D721Med (cell line): Measurements from ENCODE around the gene ERC2.

Source experiments
- DNase-seq: peaks from one replicate; pipeline ENCODE4 v3.0.0; 2011; ENCODE audit warnings: low spot score; ENCODE audit not compliant: insufficient read length
- FAIRE-seq: peaks from 2 replicates; lab custom pipeline; 2011; peaks lifted over from hg19 to GRCh38; lab: Jason Lieb, UNC
- TF ChIP-seq, protein P1 (sequence below): IDR thresholded peaks from 2 replicates; pipeline ENCODE4 v1.5.1; 2012; ENCODE audit warnings: mild to moderate bottlenecking, control low read depth; ENCODE audit not compliant: insufficient read depth; ENCODE audit errors: missing control alignments

The ERC2 gene

DNA sequence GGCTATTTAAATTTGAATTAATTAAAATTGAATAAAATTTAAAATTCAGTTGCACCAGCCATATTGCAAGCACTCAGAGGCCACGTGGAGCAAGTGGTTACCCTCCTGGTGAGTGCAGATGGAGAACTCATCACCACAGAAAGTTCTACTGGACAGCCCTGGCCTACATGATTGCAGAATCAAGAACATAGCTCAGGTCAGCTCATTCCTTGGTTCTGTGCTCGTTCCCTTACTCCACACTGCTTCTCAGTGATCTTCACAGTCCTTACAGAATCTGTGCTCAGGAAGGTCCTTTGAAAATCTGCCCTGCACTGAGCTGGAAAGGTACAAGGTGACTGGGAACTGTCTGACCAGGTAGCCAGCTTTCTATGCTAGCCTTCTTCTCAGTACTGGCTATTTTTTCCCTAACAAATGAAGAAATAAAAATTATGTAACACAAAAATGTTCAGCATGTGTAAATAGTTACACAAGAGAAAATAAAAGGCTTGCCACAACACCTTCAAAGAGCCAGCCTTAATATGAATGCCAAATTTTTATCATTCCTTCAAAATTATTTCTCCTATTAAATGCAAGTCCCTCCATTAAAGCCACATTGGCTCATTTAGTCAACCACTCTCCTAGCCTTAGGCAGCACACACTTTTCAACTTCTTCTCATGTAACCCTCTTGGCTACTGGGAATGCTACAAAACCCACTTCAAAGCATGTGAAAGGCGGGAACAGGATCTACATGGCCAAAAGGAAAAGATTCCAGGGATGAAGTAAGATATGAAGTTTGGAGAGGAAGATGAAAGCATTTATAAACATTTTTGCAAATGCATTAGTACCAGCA, 654.8 kb downstream of the ERC2 start:
- FAIRE-seq (no peak), DNase-seq (no peak)
- TF ChIP-seq, protein P1, sequence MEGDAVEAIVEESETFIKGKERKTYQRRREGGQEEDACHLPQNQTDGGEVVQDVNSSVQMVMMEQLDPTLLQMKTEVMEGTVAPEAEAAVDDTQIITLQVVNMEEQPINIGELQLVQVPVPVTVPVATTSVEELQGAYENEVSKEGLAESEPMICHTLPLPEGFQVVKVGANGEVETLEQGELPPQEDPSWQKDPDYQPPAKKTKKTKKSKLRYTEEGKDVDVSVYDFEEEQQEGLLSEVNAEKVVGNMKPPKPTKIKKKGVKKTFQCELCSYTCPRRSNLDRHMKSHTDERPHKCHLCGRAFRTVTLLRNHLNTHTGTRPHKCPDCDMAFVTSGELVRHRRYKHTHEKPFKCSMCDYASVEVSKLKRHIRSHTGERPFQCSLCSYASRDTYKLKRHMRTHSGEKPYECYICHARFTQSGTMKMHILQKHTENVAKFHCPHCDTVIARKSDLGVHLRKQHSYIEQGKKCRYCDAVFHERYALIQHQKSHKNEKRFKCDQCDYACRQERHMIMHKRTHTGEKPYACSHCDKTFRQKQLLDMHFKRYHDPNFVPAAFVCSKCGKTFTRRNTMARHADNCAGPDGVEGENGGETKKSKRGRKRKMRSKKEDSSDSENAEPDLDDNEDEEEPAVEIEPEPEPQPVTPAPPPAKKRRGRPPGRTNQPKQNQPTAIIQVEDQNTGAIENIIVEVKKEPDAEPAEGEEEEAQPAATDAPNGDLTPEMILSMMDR, result no peak

DNA sequence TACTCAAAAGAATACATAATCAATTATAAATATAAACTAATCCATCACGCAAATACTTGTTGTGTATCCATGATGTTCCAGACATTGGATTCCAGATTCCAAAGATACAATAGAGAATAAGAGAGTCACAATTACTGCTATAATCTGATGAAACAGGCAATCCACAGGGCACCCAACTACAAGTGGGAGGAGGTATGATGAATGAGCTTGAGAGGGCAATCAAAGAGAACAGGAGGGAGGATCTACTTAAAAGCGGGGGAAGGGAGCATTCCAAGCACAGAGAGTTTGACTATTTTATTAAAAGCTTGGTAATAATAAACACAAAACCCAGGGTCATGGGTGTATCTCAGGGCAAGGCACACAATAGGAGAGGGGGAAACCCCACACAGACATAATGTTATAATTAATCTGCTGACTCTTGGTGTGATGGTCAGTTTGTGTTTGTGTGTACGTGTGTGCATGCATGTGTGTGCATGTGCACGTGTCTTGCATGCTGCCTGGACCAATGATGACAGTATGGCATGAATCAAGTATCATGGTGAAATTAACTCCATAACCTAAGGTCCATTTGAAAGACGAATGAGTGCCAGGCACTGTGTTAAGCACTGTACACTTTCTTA, 655.8 kb downstream of the ERC2 start:
- TF ChIP-seq, protein P1, result no peak
- DNase-seq, result no peak
- no peak for FAIRE-seq

DNA sequence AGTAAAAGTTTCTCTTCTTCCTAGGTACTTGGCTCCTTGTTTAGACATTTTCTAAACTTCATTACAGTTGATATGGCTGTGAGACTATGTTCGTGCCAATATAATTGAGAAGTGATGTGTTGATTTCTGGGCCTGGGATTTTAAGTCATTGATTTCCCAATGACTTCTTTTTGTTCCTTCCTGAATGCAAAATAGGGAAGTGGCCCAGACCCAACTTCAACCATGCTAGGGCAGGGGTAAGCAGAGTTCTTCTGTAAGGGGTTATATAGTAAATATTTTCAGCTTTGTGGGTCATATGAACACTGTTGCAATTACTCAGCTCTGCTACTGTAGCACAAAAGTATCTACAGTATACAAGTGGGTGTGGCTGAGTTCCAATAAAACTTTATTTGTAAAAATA, 661.1 kb downstream of the ERC2 start:
- FAIRE-seq (no peak), DNase-seq (no peak)
- TF ChIP-seq, protein P1, result no peak

DNA sequence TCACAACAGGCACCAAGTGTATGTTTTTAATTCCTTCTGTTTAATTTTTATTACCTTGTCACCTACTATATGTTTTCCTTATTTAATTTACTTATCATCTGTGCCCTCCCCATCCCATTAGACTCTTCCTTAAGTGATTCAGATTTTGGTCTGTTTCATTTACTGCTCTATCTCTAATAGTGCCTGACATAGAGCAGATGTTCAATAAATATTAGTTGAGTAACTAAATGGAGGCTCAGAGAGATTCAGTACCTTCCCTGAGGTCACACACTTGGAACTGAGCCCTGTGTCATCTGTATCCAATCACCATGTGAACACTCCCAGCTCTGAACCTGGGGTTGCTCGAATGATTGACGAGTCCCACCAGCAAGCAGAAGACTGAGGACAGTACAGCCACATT, 663.1 kb downstream of the ERC2 start:
- TF ChIP-seq, protein P1, result no peak

DNA sequence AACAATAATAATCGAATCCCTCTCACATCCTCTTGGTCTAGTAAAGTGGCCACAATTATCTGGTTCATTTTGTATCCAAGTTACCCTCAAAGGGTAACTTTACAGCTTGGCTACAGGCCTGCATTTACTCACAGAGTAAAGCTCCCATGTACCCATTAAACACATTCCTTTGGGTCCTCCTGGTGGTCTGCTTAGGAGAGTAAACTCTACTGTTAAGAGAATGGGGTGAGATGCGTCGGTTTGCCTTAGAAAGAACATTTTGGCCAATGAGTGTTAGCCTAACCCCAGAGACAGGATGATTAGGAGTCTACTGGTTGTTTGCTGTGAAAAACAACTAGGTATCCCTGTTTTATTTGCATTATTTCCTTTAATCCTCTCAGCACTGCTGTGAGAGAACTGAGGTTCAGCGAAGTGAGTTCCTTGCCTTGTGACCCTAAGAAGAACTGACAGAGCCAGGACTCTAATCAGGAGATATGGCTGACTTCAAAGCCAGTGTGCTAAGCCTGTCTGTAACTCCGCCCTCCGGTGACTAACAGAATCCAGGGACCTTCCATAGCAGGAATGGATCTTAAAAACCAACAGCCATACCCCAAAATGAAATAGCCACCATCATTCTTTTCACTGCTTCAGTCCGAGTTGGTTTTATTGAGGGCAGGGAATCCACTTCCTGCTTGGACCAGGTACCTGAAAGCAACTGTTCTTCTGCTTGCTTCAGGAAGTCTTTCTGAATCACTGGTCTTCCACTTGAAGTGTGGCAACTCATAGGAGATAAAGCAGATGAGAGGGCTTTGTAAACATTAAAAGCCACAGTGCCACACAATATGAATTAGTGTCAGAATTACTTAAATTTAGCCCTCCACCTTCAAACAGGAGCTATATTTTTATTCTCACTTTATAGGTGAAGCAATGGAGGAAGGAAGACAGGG, 663.8 kb downstream of the ERC2 start:
- FAIRE-seq (no peak), DNase-seq (no peak)
- TF ChIP-seq, protein P1, result no peak

More for the DNA sequence above, 663.1 kb downstream of the ERC2 start:
- DNase-seq, result no peak
- FAIRE-seq, result no peak

DNA sequence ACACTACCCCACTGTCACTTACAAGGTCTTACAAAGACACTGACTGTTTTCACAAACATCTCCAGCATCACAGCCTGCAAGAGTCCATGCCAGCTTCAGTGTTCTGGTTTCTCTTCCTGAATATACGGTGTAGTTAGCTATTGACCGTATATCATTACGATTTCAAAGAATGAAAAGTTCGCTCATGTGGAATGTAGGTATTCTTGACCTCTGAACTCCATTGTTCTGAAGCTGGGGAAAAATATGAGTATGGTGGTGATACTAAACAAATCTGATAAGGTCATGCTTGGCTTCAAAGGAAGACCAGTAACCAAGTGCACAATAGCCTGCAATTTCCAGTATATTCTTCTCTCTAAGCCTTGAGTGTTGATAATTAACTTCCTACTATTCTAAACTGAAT, 665.5 kb downstream of the ERC2 start:
- TF ChIP-seq, protein P1, result no peak
- no peak for DNase-seq
- FAIRE-seq, result no peak
